ENCODE measurements around the gene TEX22. TPM values are rescaled to one million over a fixed set of nuclear protein-coding genes. Genes with fewer than 3 reads are reported as not detected.

The TEX22 gene
- total and polyA plus RNA-seq, 2 experiments from 2014 or later: 0.21 TPM

DNA sequence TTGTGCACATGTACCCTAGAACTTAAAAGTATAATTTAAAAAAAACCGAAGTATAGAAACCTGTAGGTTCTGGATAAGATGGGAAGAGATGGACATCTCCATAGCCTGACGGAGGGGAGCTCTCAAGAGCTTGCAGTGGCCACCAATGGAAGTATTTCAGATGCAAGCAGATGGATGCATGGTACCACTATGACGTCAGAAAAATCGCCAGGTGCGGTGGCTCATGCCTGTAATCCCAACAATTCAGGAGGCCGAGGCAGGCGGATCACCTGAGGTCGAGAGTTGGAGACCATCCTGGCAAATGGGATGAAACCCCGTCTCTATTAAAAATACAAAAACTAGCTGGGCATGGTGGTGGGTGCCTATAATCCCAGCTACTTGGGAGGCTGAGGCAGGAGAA is 3.4 kb downstream of the TEX22 start:
- H3K4me1 Mint-ChIP-seq: no peaks in the 10 kb centered on the region
- Histone ChIP-seq H3K9me2 (ENCODE audit: insufficient read depth) (peaks cover 16% of the 10 kb centered on the region), H3K27ac (ENCODE audit: low read depth) (no peak overlapping the region), H2AFZ (no peak overlapping the region), H3F3A (replicated peaks; ENCODE audit: low read depth) (peaks cover 3% of the 10 kb centered on the region; the same call in 1 of the 2 replicates), H3K27me3 (ENCODE audit: insufficient read depth) (0 out of 2 replicates have a peak, but pooled peaks cover 14% of the 10 kb centered on the region), H3K36me3 (ENCODE audit: insufficient read depth) (peaks cover 12% of the 10 kb centered on the region; the same call in 1 of the 2 replicates), H3K4me1 (ENCODE audit: insufficient read depth) (no peaks in the 10 kb centered on the region; the same call in 1 of the 2 replicates), H3K4me2 (no peak overlapping the region), H3K79me2 (replicated peaks; ENCODE audit: insufficient read depth) (no peaks in the 10 kb centered on the region), H3K4me3 (no peak overlapping the region), H4K20me1 (replicated peaks; ENCODE audit: insufficient read depth) (no peaks in the 10 kb centered on the region)
- no peak overlapping the region for H3K27ac Mint-ChIP-seq
- H3K9me3 Mint-ChIP-seq: peaks cover 86% of the 10 kb centered on the region
- ATAC-seq: no peak
- H3K36me3 Mint-ChIP-seq (ENCODE audit: low read depth): peaks cover 68% of the 10 kb centered on the region
- peaks cover 35% of the 10 kb centered on the region for H3K27me3 Mint-ChIP-seq (ENCODE audit: insufficient read depth, low read depth, poor library complexity)
- TF ChIP-seq CREB1 (CRISPR knock-in tag; IDR thresholded peaks at IDR 0.05; ENCODE audit: low read depth) (no peak), NANOG (IDR thresholded peaks at IDR 0.05; ENCODE audit: borderline replicate concordance) (no peak), EZH2phosphoT487 (IDR thresholded peaks at IDR 0.05; ENCODE audit: unreplicated experiment) (no peak), STAT1 (IDR thresholded peaks at IDR 0.05; ENCODE audit: unreplicated experiment) (no peak), ZNF331 (CRISPR knock-in tag; IDR thresholded peaks at IDR 0.05; ENCODE audit: low read depth) (no peak), ZNF114 (CRISPR knock-in tag; IDR thresholded peaks at IDR 0.05) (no peak)
- TF ChIP-seq, protein P1, sequence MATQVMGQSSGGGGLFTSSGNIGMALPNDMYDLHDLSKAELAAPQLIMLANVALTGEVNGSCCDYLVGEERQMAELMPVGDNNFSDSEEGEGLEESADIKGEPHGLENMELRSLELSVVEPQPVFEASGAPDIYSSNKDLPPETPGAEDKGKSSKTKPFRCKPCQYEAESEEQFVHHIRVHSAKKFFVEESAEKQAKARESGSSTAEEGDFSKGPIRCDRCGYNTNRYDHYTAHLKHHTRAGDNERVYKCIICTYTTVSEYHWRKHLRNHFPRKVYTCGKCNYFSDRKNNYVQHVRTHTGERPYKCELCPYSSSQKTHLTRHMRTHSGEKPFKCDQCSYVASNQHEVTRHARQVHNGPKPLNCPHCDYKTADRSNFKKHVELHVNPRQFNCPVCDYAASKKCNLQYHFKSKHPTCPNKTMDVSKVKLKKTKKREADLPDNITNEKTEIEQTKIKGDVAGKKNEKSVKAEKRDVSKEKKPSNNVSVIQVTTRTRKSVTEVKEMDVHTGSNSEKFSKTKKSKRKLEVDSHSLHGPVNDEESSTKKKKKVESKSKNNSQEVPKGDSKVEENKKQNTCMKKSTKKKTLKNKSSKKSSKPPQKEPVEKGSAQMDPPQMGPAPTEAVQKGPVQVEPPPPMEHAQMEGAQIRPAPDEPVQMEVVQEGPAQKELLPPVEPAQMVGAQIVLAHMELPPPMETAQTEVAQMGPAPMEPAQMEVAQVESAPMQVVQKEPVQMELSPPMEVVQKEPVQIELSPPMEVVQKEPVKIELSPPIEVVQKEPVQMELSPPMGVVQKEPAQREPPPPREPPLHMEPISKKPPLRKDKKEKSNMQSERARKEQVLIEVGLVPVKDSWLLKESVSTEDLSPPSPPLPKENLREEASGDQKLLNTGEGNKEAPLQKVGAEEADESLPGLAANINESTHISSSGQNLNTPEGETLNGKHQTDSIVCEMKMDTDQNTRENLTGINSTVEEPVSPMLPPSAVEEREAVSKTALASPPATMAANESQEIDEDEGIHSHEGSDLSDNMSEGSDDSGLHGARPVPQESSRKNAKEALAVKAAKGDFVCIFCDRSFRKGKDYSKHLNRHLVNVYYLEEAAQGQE (IDR thresholded peaks at IDR 0.05; ENCODE audit: unreplicated experiment): no peak
- TF ChIP-seq, protein P2, sequence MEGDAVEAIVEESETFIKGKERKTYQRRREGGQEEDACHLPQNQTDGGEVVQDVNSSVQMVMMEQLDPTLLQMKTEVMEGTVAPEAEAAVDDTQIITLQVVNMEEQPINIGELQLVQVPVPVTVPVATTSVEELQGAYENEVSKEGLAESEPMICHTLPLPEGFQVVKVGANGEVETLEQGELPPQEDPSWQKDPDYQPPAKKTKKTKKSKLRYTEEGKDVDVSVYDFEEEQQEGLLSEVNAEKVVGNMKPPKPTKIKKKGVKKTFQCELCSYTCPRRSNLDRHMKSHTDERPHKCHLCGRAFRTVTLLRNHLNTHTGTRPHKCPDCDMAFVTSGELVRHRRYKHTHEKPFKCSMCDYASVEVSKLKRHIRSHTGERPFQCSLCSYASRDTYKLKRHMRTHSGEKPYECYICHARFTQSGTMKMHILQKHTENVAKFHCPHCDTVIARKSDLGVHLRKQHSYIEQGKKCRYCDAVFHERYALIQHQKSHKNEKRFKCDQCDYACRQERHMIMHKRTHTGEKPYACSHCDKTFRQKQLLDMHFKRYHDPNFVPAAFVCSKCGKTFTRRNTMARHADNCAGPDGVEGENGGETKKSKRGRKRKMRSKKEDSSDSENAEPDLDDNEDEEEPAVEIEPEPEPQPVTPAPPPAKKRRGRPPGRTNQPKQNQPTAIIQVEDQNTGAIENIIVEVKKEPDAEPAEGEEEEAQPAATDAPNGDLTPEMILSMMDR (conservative IDR thresholded peaks at IDR 0.05; ENCODE audit: low read depth in 2 of 2): no peak
- no peak overlapping the region for H3K4me3 Mint-ChIP-seq
- DNase-seq (ENCODE audit: low spot score): no peak

DNA sequence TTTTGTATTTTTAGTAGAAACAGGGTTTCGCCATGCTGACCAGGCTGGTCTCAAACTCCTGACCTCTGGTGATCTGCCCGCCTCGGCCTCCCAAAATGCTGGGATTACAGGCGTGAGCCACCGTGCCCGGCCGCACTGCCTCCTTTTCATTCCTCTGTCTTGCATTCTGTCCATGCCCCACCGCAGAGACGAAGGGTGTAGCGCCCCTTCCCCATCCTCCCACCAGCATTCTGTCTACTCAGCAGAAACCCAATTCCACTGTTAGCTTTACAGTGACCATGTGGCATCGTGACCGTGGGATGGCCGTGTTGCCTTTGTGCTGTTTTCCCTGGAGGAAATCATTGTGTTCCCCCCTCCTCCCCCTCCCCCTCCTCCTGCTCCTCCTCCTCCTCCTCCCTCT is 10.3 kb downstream of the TEX22 start:
- Histone ChIP-seq H3K36me3 (ENCODE audit: insufficient read depth) (no peaks in the 10 kb centered on the region), H3K27ac (ENCODE audit: low read depth) (no peak overlapping the region), H3K27me3 (ENCODE audit: insufficient read depth) (peaks cover 53% of the 10 kb centered on the region), H4K20me1 (replicated peaks; ENCODE audit: insufficient read depth) (no peaks in the 10 kb centered on the region), H3K79me2 (replicated peaks; ENCODE audit: insufficient read depth) (no peaks in the 10 kb centered on the region), H2AFZ (no peak overlapping the region), H3K4me2 (no peak overlapping the region), H3F3A (replicated peaks; ENCODE audit: low read depth) (0 out of 2 replicates have a peak, but pooled peaks cover 2% of the 10 kb centered on the region), H3K4me1 (ENCODE audit: insufficient read depth) (peaks cover 7% of the 10 kb centered on the region; the same call in 1 of the 2 replicates), H3K9me2 (ENCODE audit: insufficient read depth) (0 out of 2 replicates have a peak, but pooled peaks cover 3% of the 10 kb centered on the region), H3K4me3 (no peak overlapping the region)
- ATAC-seq: no peak
- no peak overlapping the region for H3K4me3 Mint-ChIP-seq
- peaks cover 41% of the 10 kb centered on the region for H3K27me3 Mint-ChIP-seq (ENCODE audit: insufficient read depth, low read depth, poor library complexity)
- peaks cover 28% of the 10 kb centered on the region for H3K9me3 Mint-ChIP-seq
- peaks cover 16% of the 10 kb centered on the region for H3K4me1 Mint-ChIP-seq
- no peak overlapping the region for H3K27ac Mint-ChIP-seq
- DNase-seq (ENCODE audit: low spot score): no peak
- H3K36me3 Mint-ChIP-seq (ENCODE audit: low read depth): peaks cover 19% of the 10 kb centered on the region
- TF ChIP-seq, protein P3, sequence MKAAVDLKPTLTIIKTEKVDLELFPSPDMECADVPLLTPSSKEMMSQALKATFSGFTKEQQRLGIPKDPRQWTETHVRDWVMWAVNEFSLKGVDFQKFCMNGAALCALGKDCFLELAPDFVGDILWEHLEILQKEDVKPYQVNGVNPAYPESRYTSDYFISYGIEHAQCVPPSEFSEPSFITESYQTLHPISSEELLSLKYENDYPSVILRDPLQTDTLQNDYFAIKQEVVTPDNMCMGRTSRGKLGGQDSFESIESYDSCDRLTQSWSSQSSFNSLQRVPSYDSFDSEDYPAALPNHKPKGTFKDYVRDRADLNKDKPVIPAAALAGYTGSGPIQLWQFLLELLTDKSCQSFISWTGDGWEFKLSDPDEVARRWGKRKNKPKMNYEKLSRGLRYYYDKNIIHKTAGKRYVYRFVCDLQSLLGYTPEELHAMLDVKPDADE (IDR thresholded peaks at IDR 0.05): no peak
- TF ChIP-seq EZH2 (IDR thresholded peaks at IDR 0.05; ENCODE audit: low read depth, unreplicated experiment): no peak
